Activated CD8-positive, alpha-beta T cell treated with anti-CD3 and anti-CD28 coated beads, Interleukin-2, amount 10 ng/mL, durations not matched to agents 7 days and 5 days (primary cell): ENCODE measurements around the gene FUT6. TPM values are rescaled to one million over a fixed set of nuclear protein-coding genes. Genes with fewer than 3 reads are reported as not detected.

Experiments
- ATAC-seq: fragments of 150-1000 bp; cut with Tn5 transposase; one replicate; pipeline ENCODE4 v1.10.0; 2021; ENCODE audit warnings: moderate library complexity
- CTCF ChIA-PET: fragments of 350-600 bp; sonication (Branson Sonifier 250); formaldehyde crosslinking; loops from one replicate; lab custom pipeline; 2021; ENCODE audit warnings: antibody characterized with exemption; lab: Charles Lee
- POLR2A ChIA-PET: fragments of 350-600 bp; sonication (Branson Sonifier 250); formaldehyde crosslinking; loops from one replicate; lab custom pipeline; 2021; ENCODE audit warnings: antibody characterized with exemption; lab: Charles Lee
- DNase-seq: peaks from one replicate; pipeline ENCODE4 v3.0.0-alpha.2; 2020
- H3K27ac Mint-ChIP-seq: one replicate; pipeline ENCODE4 v1.8.0; 2021; ENCODE audit warnings: mild to moderate bottlenecking, mixed read lengths
- H3K27me3 Mint-ChIP-seq: one replicate; pipeline ENCODE4 v1.8.0; 2021; ENCODE audit warnings: low read depth, mixed read lengths
- H3K36me3 Mint-ChIP-seq: one replicate; pipeline ENCODE4 v1.8.0; 2021; ENCODE audit warnings: low read depth, mixed read lengths
- H3K4me1 Mint-ChIP-seq: one replicate; pipeline ENCODE4 v1.8.0; 2021; ENCODE audit warnings: low read depth, mixed read lengths
- H3K4me3 Mint-ChIP-seq: one replicate; pipeline ENCODE4 v1.8.0; 2021; ENCODE audit warnings: mild to moderate bottlenecking, mixed read lengths
- H3K9me3 Mint-ChIP-seq: one replicate; pipeline ENCODE4 v1.8.0; 2022; ENCODE audit warnings: mixed read lengths; ENCODE audit not compliant: insufficient read depth
- total RNA-seq, 2 experiments: library from RNA; stranded (reverse); gene quantifications; one replicate each; pipeline ENCODE4 v1.2.3, GENCODE V29; 2021

The FUT6 gene
- total RNA-seq, 2 experiments from 2014 or later, result 0.16 to 0.18 TPM

DNA sequence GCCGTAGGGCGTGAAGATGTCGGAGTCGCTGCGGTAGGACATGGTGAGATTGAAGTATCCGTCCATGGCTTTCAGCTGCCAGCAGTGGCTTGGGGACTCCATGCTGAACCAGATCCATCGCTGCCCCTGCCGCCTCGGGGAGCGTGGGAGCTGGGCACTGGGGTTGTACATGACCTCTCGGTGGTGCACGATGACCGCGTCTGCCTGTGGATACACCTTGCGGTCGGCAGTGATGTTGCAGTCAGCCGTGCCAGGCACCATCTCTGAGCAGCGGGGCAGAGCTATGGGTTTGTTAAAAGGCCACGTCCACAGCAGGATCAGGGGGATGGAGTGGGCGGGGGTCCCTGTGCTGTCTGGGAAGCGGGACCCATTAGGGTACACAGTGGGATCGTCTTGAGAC lies 7.4 kb downstream of the FUT6 start:
- no peaks in the 10 kb centered on the region for H3K9me3 Mint-ChIP-seq
- ChIA-PET POLR2A (no interaction called here), CTCF (no interaction called here)
- no peaks in the 10 kb centered on the region for H3K36me3 Mint-ChIP-seq
- peaks cover 6% of the 10 kb centered on the region for H3K4me1 Mint-ChIP-seq
- H3K27ac Mint-ChIP-seq, result no peak overlapping the region
- ATAC-seq (no peak), DNase-seq (no peak)
- H3K27me3 Mint-ChIP-seq, result peaks cover 2% of the 10 kb centered on the region
- H3K4me3 Mint-ChIP-seq, result no peak overlapping the region

DNA sequence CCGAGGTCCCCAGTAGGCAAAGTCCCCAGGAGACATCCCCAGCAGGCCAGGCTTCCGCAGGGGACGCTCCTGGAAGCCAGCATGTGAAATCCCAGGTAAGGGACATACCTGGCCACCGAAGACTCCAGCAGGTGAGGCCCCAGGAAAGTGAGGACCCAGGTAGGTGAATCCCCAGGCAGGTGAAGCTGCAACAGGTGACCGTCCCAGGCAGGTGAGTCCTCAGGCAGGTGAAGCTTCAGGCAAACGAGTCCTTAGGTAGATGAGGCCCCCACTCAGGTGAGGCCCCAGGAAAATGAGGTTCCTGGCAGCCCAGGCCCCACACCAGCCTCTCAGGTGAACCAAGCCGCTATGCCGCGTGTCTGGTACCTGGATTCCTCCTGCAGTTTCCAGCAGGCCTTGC lies 8.3 kb downstream of the FUT6 start:
- ChIA-PET POLR2A (no interaction called here), CTCF (interaction anchor here (5.3 kb wide), 1 partner anchor 27 kb away, joined by 63 read pairs; the partner anchor contains the start of gene NRTN)
- Mint-ChIP-seq H3K4me1 (peaks cover 14% of the 10 kb centered on the region), H3K36me3 (no peaks in the 10 kb centered on the region), H3K9me3 (no peaks in the 10 kb centered on the region), H3K27ac (no peak overlapping the region), H3K27me3 (peaks cover 2% of the 10 kb centered on the region), H3K4me3 (no peak overlapping the region)
- no peak for ATAC-seq
- no peak for DNase-seq

DNA sequence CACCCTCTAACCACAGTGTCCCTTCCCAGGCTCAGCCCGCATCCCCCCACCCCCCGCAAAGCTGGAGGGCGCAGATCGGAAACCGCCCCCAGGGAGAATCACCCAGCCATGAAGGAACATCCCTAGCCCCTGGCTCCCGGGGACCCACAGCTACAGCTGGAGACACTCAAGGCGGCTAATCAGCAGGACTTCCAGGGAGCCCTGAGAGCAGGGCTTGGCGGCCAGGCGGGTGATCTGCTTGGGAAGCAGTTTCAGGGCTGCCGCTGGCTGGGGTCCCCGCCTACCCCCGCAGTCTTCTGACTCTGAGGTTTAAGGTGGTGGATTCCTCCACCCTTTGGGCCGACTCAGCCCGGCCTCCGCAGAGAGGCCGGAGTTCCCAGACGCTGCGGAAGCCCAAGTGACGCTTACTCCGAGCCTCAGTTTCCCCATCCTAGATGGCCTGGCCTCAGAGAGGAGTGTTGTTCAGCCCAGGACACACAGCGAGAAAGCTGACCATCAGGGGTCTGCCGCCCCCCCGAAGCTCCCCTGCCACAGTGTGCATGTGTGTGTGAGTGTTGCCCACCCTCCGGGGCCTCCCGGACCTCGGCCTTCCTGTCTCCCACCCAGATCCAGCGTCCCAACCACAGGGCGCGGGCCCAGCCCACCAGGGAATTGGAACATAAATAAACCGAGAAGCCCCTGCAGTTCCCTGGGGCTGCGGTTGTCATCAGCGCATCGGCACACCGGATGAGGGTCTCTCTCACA lies 9.8 kb downstream of the FUT6 start:
- no peak for DNase-seq
- Mint-ChIP-seq H3K4me1 (peaks cover 15% of the 10 kb centered on the region), H3K27me3 (peaks cover 2% of the 10 kb centered on the region), H3K4me3 (peak overlapping the region; percentile 40), H3K36me3 (no peaks in the 10 kb centered on the region), H3K27ac (peak overlapping the region; percentile 46), H3K9me3 (no peaks in the 10 kb centered on the region)
- ChIA-PET CTCF (interaction anchor here (1.2 to 5.3 kb wide), 5 partner anchors 10 to 193 kb away, joined by 3 to 63 read pairs (median 6); partner anchors contain the start of genes FUT6 and NRTN), POLR2A (interaction anchor here (0.7 to 2.9 kb wide), 5 partner anchors 26 to 151 kb away, joined by 4 to 53 read pairs (median 8); partner anchors contain the start of genes NDUFA11 and VMAC)
- no peak for ATAC-seq

DNA sequence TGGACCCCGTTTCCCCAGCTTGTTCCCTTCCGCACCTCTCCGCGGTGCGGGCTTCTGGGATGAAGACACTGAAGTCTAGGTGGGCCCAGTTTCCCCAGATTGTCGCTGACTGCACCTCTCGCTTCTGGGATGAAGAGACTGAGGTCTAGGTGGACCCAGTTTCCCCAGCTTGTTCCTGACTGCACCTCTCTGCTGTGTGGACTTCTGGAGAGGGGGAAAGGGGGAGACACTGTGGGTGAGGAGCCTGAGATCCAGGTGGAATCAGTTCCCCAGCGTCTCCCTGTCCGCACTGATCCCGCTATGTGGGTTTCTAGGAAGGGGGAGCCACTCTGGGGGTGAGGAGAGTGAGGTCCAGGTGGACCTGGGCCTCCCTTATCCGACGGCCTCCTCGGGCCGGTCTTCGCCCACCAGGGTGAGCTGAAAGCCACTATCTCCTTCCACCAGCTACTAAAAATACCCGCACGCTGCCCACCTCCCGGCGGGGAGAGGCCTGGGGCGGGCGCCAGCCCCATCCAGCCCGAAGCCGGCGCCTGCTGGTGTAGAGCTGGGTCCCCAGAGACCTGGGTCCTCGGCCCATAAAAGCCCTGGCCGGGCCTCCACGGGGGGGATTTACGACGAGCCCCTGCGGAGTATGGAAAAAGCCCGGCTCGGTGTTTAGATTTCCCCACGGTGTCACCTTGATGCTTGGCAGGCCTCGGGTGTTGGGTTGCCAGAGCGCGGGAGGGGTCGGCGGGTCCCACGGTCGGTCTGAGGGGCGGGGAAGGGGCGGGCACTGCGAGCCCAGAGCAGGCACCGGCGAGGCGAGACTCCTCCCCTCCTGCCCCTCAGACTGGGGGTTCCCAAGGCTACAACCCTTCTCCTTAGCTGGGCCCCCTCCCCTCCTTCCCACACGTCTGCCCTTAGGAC lies 10.6 kb downstream of the FUT6 start:
- peaks cover 15% of the 10 kb centered on the region for H3K4me1 Mint-ChIP-seq
- CTCF ChIA-PET, result interaction anchor here (1.0 to 5.3 kb wide), 16 partner anchors 11 to 194 kb away, joined by 3 to 63 read pairs (median 5); partner anchors contain the start of genes CATSPERD, FUT6, LONP1 and NRTN

DNA sequence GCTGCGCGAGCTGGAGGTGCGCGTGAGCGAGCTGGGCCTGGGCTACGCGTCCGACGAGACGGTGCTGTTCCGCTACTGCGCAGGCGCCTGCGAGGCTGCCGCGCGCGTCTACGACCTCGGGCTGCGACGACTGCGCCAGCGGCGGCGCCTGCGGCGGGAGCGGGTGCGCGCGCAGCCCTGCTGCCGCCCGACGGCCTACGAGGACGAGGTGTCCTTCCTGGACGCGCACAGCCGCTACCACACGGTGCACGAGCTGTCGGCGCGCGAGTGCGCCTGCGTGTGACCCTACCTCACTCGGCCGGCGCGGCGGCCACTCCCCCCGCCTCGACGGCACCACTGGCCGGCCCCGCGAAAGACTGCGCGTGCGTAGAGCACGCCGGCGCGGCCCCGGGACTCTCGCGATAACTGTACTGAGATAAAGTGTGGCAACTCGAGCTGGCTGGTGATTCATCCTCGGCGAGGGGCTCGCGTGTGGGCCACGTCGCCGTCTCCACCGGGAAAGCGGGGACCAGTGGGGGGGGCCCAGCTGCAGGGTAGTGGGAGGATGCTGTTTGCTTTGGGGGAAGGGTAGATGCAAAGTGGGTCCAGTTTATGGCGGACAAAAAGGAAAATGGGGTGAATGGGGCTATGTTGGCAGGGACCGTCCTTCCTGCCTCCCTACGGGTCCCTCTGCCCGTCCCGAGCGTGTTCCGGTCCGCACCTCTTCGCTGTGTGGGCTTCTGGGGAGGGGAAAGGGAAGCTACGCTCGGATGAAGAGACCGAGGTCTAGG lies 11.4 kb downstream of the FUT6 start:
- POLR2A ChIA-PET, result interaction anchor here (0.5 to 2.9 kb wide), 25 partner anchors 8 to 165 kb away, joined by 3 to 53 read pairs (median 4); partner anchors contain the start of genes CATSPERD, DUS3L, FUT6 and LONP1
- Mint-ChIP-seq H3K27ac (peak overlapping the region; percentile 97), H3K4me3 (peak overlapping the region; percentile 92), H3K4me1 (peaks cover 15% of the 10 kb centered on the region), H3K36me3 (no peaks in the 10 kb centered on the region), H3K27me3 (no peaks in the 10 kb centered on the region), H3K9me3 (no peaks in the 10 kb centered on the region)
- ATAC-seq, result peak; percentile 86
- CTCF ChIA-PET, result interaction anchor here (1.0 to 5.3 kb wide), 17 partner anchors 12 to 194 kb away, joined by 3 to 63 read pairs (median 5); partner anchors contain the start of genes CATSPERD, FUT6, LONP1 and NRTN
- DNase-seq, result peak; percentile 96

More for the DNA sequence above, 10.6 kb downstream of the FUT6 start:
- ATAC-seq (no peak), DNase-seq (peak; percentile 53)
- H3K36me3 Mint-ChIP-seq, result no peaks in the 10 kb centered on the region
- peaks cover 2% of the 10 kb centered on the region for H3K27me3 Mint-ChIP-seq
- peak overlapping the region; percentile 97 for H3K27ac Mint-ChIP-seq
- H3K4me3 Mint-ChIP-seq, result peak overlapping the region; percentile 92
- no peaks in the 10 kb centered on the region for H3K9me3 Mint-ChIP-seq
- POLR2A ChIA-PET, result interaction anchor here (0.5 to 2.9 kb wide), 23 partner anchors 9 to 164 kb away, joined by 3 to 53 read pairs (median 4); partner anchors contain the start of genes CATSPERD, DUS3L, FUT6 and LONP1

DNA sequence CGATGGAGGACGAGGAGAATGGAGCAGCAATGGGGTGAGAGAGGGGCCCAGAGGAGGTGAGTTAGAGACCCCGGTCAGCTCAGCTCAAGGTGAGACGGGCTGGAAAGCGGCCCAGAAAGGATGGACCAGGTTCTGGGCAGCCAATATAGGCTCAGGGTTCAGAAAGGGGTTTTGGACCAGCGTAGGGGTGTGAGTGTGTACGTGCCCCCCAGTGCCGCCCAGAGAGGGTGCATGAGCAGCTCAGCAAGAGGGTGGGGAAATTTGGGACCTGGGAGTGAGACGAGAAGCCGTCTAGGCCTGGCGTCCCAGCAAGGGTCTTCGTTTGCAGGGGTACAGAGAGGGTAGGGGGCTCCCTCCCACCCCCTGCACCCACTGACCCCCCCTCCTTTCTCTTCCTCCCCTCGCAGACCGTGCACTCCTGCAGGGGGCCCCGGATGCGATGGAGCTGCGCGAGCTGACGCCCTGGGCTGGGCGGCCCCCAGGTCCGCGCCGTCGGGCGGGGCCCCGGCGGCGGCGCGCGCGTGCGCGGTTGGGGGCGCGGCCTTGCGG lies 12.1 kb downstream of the FUT6 start:
- no peak for ATAC-seq
- H3K27ac Mint-ChIP-seq, result peak overlapping the region; percentile 97
- ChIA-PET POLR2A (interaction anchor here (0.6 to 2.9 kb wide), 12 partner anchors 12 to 157 kb away, joined by 3 to 53 read pairs (median 6); partner anchors contain the start of genes CATSPERD, DUS3L, FUT6 and LONP1), CTCF (interaction anchor here (1.0 to 5.3 kb wide), 11 partner anchors 15 to 195 kb away, joined by 3 to 63 read pairs (median 5); partner anchors contain the start of genes CATSPERD, LONP1, NRTN and RPL36)
- H3K27me3 Mint-ChIP-seq, result no peaks in the 10 kb centered on the region
- peaks cover 15% of the 10 kb centered on the region for H3K4me1 Mint-ChIP-seq
- H3K36me3 Mint-ChIP-seq, result no peaks in the 10 kb centered on the region
- H3K4me3 Mint-ChIP-seq, result peak overlapping the region; percentile 75
- DNase-seq, result no peak
- H3K9me3 Mint-ChIP-seq, result no peaks in the 10 kb centered on the region

- CTCF ChIA-PET, result interaction anchor here (5.3 kb wide), 1 partner anchor 23 kb away, joined by 63 read pairs; the partner anchor contains the start of gene NRTN
- Mint-ChIP-seq H3K27ac (peak overlapping the region; percentile 97), H3K27me3 (no peaks in the 10 kb centered on the region), H3K9me3 (no peaks in the 10 kb centered on the region), H3K36me3 (no peaks in the 10 kb centered on the region), H3K4me3 (peak overlapping the region; percentile 75), H3K4me1 (peaks cover 15% of the 10 kb centered on the region)
- DNase-seq, result no peak
- POLR2A ChIA-PET, result interaction anchor here (1.0 to 2.9 kb wide), 3 partner anchors 30 to 77 kb away, joined by 3 to 53 read pairs (median 12); partner anchors contain the start of genes DUS3L, NDUFA11 and VMAC
- ATAC-seq, result no peak
These were observed 12.8 kb downstream of the FUT6 start for GRCh38 chr19:5826531-5827341.

DNA sequence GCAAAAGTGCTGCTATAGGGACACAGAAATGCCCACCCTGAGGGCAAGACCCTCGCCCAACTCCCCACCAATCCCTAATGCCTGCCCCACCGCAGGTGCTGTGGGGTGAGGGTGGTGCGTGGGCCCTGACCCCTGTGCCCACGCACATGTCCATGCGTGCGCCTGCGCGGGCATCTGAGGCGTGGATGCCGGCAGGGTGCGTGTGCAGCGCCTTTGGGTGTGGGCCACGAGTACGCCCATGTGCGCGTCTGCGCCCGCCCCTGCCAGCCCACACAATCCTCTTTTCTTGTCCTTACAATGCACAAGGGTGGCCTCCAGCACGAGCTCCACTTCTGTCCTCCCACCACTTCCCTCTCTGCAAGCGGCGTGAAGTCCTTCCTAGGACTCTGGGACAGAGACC lies 14.3 kb downstream of the FUT6 start:
- POLR2A ChIA-PET, result no interaction called here
- peaks cover 3% of the 10 kb centered on the region for H3K27me3 Mint-ChIP-seq
- CTCF ChIA-PET, result interaction anchor here (2.9 kb wide), 1 partner anchor 21 kb away, joined by 11 read pairs; no protein-coding TSS in a partner anchor
- no peaks in the 10 kb centered on the region for H3K9me3 Mint-ChIP-seq
- DNase-seq, result no peak
- H3K27ac Mint-ChIP-seq, result no peak overlapping the region
- H3K4me1 Mint-ChIP-seq, result peaks cover 15% of the 10 kb centered on the region
- no peaks in the 10 kb centered on the region for H3K36me3 Mint-ChIP-seq
- no peak overlapping the region for H3K4me3 Mint-ChIP-seq
- ATAC-seq, result no peak

- H3K9me3 Mint-ChIP-seq, result no peaks in the 10 kb centered on the region
- POLR2A ChIA-PET, result no interaction called here
- H3K36me3 Mint-ChIP-seq, result no peaks in the 10 kb centered on the region
- peaks cover 13% of the 10 kb centered on the region for H3K4me1 Mint-ChIP-seq
- CTCF ChIA-PET, result interaction anchor here (2.9 kb wide), 1 partner anchor 21 kb away, joined by 11 read pairs; no protein-coding TSS in a partner anchor
- no peak overlapping the region for H3K4me3 Mint-ChIP-seq
- H3K27me3 Mint-ChIP-seq, result peaks cover 3% of the 10 kb centered on the region
- no peak for ATAC-seq
- no peak for DNase-seq
- H3K27ac Mint-ChIP-seq, result no peak overlapping the region
These were observed 14.8 kb downstream of the FUT6 start for GRCh38 chr19:5824751-5825150.
